MM.1S (cell line): ENCODE data around the gene SPECC1L.
"Not testable (repeated sequence)": the region's sequence is repeated elsewhere in the genome, so short reads cannot be mapped to it uniquely, and the experiment has no call there.

Source experiments
- CTCF ChIP-seq: fragments of 300-600 bp; sonication (generic); IDR thresholded peaks from 2 replicates; pipeline ENCODE4 v1.5.1; 2016; ENCODE audit warnings: antibody characterized with exemption, low read length, mixed read lengths
- EZH2 ChIP-seq: fragments of 300-600 bp; sonication (generic); optimal IDR thresholded peaks from 2 replicates; pipeline ENCODE3; 2017; ENCODE audit warnings: low read depth, mild to moderate bottlenecking, antibody characterized with exemption, low read length, mixed read lengths

- TF ChIP-seq CTCF, EZH2: not testable (repeated sequence)
Measured at GRCh38 chr22:24264329-24264896, 6.2 kb upstream of the SPECC1L start.
